ENCODE results near the gene IL17RB.

IL17RB gene

GRCh38 chr3:53812434-53812833, 33.9 kb upstream of the IL17RB start:
- DNase-seq (ENCODE audit: low read depth), result no peak

GRCh38 chr3:53813229-53813628, 33.1 kb upstream of the IL17RB start:
- DNase-seq (ENCODE audit: low read depth), result no peak

GRCh38 chr3:53813876-53814275, 32.5 kb upstream of the IL17RB start:
- no peak for DNase-seq (ENCODE audit: low read depth)

GRCh38 chr3:53815067-53815466, 31.3 kb upstream of the IL17RB start:
- DNase-seq (ENCODE audit: low read depth), result no peak

DNA sequence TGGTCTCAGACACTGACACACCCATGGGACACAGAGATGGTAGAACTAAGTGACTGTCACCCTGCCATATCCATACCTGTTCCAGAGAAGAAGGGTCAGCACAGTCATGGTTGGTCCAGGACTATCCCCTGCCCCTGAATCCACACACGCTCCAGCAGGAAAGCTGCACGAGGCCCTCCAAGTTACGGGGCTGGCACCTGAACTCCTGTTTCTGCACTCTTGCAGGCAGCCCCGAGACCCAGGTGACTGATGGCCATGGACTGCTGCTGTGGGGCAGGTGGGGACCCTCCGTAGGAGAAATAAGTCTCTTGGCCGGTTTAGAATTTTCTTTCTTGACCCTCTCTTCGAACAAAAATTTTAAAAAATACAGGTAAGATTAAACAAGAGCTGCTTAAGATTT, 30.7 kb upstream of the IL17RB start:
- no peak for DNase-seq (ENCODE audit: low read depth)

DNA sequence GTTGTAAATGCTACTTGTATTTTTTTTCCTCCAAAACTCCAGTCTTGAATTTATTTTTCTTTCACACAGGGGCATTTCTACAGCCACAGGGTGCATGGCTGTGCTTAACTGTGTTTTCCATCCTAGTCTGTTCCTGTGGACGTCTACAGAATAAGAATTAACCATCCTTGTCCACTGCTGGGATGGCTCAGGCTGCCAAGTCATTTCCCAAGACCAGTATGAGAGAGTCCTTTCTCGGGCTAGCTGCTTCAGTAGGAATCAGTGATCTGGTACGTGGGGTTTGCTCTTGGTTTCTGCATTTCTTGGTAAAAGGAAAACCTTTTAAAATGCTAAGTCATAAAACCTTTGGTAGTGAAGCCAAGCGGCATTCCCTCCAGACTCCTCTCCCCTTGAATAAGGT, 29.9 kb upstream of the IL17RB start:
- no peak for DNase-seq (ENCODE audit: low read depth)

DNA sequence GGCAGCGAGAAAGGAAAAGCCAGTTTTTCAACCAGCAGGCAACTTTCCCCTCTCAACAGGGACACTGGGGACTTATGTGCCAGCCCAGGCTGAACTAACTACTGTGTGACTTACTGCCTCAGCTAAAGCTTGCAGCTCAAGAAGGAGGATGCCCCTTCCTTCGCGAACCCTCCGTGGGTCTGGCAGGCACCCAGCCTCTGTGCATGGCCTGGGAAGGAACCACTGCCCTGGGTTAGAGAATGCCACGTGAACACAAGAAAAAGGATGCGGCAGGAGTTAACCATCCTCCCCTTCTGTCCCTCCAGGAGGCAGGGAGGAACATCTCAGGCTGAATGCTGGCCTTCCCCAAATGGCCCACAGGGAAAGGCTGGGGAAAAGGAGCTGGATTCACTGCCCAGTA, 29.2 kb upstream of the IL17RB start:
- no peak for DNase-seq (ENCODE audit: low read depth)

DNA sequence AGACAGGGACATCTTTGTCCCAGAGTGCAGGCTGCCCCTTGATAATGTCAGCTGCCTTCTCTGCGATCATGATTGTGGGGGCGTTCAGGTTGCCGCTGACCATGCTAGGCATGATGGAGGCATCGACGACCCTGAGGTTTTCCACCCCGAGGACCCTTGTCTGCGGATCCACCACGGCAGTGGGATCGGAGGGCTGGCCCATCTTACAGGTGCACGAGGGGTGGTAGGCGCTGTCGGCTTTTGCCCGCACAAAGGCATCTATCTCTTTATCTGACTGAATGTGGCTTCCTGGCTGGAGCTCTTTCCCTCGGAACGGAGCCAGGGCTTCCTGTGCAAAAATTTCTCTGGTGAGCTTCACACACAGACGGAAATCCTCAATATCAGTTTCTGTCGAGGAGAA, 28.6 kb upstream of the IL17RB start:
- DNase-seq (ENCODE audit: low read depth), result no peak

DNA sequence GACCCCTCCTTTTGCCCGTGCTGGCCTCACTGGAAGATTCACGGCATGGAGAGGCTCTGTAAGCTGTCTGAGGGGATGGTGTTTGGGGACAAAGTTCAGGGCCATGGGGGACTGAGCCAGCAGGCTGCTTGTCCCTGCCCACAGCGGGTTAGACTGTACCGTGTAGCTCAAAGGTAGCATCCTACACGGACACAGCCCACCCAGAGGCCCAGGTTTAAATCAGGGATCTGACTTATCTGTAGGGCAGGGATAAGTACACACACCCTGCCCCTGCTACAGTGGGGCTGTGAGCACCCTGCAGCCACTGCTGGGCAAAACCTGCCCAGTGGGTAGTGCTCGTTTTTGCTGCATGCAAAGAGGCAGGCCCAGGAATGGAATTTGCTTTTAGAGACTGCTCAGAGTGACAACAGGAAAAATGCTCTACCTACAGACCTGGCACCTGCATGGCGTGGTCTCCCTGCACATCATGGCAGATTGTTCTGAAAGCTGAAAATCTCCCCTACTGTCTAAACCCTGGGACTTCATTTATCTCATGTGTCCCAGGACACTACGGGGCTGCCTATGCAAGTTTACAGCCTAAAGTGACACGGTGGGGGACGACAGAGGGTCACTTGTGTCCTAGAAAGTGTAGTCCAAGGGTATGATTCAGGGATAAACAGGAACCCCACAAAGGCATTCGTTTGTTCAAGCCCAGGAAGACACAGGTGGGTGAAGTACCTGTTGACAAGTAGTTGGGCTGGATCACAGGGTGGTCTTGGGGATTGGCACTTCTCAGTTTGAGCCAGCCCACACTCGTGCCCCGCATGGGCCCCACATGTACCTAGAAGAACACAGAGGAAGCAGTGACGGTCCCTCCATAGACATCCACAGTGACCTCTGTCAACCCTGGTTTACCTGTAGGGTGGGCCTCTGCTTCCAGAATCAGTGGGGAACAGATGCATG, 27.9 kb upstream of the IL17RB start:
- no peak for DNase-seq (ENCODE audit: low read depth)

- DNase-seq (ENCODE audit: low read depth), result no peak
Measured at GRCh38 chr3:53819163-53819868, 27.1 kb upstream of the IL17RB start.

DNA sequence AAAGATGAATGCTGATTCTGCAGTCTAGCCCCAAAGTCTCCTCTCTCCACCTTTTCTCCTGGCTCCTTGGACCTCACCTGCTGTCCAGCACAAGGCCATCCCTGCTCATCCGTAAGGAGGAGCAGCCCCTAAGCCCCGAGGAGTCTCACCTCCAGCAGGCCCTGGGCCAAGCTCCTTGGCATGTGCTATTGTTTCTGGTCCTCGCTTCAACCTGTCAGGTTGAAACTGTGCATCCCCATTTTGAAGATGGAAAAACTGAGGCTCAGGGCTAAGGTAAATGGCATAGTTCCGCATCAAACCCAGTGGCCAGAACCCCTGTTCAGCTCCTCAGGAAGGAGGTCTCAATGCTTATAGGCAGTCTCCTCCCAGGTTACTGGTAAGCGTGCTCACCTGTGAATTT, 26.3 kb upstream of the IL17RB start:
- DNase-seq (ENCODE audit: low read depth), result no peak

DNA sequence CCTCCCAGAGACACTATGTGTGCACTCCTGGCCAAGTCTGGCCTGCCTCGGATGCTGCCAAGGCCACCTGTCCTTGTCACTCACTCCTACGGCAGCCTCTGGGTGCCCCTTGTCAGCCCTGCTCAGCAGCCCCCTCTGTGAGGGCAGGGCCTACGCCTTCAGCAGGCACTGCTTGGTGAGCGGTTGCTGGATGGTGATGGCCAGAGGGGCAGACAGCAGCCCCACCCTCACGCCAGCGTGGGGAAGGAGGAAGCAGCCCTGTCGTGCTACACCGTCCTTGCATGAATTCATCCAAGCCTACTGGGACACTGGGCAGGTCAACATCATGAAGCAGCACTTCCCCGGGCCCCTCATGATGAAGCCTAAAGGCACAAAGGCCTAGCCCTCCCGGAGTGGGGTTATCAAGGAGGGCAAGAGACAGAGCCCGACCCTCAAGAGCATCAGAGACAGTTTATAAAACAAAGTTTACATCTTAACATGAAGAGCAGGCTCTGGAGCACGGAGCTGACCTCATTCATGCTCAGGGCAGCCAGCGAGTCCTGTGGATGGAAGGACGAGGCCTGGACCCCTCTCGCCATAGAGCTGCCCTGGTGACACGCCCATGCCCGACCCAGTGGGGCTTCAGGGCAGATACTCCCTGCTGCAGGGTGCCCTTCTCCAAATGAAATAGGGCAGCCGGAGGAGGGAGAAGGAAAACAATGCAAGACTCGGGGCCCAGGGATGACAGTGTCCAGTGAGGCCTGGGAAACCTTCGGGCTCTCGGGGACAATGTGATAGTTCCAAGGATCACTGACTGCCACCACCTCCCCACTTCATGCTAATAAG, 25.4 kb upstream of the IL17RB start:
- no peak for DNase-seq (ENCODE audit: low read depth)

DNA sequence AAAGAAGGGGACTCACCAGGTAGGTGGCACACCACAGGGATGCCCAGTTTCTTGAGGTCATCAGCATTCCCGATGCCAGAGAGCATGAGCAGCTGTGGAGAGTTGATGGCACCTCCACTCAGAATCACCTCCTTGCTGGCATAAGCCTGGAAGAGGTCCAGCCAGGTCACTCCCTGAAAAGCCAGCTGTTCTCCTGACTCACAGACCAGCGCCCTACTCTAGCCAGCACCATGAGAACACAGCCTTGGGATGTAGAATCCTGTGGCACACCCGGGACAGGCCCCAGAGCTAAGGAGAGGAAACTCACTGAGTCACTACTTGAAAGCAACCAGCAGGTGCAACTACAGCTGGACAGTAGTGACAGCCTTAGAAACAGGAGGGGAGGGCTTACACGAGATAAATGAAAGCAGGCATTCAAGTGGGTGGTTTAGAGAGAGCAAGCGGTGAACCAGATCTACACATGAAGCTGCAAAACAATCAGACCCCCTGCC, 24.7 kb upstream of the IL17RB start:
- DNase-seq (ENCODE audit: low read depth), result no peak

- DNase-seq (ENCODE audit: low read depth), result no peak
Measured at GRCh38 chr3:53822331-53822741, 24.0 kb upstream of the IL17RB start.

DNA sequence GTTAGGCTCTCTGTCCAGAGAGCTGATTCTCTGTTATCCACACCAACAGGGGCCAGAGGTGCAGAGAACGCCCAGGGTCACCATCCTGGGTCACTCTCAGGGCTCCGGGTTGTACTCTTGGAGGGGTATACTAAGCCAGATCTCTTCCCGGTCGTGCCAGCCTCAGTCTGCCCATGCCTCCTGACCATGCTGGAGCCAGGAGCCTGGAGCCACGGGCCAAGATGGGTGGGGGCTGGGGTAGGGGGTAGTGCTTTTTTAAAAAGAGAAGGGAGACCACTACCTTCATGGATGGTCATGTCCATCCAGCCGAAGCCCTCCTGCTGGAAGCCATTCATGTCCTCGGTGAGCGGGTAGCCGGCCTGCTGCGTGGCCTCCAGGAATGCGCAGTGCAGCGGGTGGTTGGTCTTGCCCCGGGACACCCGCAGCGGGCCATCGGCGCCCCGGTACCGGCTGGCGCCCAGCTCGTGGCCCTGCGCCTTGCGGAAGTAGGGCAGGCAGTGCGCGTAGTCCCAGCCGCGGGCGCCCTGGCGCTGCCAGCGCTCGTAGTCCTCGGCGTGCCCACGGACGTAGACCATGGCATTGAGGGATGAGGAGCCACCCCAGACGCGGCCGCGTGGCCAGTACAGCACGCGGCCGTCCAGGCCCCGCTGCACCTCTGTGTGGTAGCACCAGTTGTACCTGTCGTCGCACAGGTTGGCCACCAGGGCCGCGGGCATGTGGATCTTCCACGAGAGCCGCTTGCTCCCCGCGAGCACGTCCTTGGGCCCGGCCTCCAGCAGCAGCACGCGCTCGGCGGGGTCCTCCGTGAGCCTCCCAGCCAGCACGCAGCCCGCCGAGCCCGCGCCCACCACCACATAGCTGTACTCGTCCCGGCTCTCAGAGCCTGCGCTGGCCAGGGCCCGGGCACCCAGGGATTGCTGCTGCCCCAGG, 23.1 kb upstream of the IL17RB start:
- no peak for DNase-seq (ENCODE audit: low read depth)

DNA sequence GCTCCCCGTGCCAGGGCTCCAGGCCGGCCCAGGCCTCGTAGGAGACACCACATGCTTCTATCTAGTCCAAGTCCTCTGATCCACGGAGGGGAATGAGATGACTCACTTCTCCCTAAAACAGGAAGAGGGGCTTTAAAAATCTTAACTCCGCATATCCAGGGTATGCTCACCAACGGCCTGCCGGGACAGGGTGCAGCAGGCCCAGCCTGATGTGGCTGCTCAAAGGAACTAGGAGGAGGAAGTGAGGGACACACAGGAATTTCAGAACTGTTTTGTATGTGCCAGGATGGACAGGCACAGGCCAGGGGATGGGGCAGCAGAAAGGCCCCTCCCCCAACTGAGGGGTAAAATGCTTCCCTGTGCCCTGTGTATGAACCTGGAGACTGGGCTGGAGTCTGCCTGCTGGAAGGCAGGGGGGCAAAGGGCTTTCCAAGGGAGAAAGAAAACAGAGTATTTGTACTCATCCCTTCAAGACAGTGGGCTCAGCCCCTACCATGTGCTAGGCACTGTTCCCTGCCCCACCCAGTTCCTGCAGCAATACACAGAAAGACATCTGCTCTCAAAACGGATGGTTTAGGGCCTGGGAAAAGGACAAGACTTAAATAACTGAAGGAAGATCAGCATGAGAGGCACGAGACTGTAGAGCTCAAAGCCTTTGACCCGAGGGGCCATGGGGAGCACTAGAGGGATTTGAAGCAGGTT, 22.3 kb upstream of the IL17RB start:
- DNase-seq (ENCODE audit: low read depth), result no peak

DNA sequence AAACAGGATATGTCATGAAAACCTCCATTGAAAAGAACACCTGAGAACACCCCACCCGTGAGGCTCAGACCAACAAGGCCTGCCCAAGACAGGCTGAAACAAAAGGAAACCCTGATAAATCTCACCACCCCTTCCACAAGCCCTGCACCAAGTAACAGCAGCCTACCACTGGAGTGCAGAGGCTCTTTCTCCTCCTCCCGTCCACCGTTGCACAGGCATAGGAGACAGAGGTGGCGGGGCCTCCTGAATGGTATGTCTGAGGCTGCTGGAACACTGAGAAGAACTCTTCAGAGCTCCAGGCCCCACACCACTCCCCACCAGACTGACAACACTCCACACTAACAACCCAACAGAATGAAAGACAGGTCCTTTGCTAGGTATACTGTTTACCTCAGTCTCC, 21.6 kb upstream of the IL17RB start:
- DNase-seq (ENCODE audit: low read depth), result no peak

DNA sequence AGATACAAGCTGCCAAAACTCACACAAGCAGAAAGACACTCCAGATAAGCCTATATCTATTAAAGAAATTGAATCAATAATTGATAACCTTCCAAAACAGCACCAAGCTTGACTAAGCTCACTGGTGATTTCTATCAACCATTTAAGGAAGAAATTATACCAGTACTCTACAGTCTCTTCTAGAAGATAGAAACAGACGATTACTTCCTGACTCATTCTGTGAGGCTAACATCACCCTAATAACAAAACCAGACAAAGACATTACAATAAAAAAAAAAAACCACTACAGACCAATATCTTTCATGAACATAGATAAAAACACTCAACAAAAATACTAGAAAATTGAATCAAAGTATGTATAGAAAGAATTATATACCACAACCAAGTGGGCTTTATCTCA, 20.3 kb upstream of the IL17RB start:
- DNase-seq (ENCODE audit: low read depth), result no peak

- no peak for DNase-seq (ENCODE audit: low read depth)
Measured at GRCh38 chr3:53828581-53828980, 17.8 kb upstream of the IL17RB start.

DNA sequence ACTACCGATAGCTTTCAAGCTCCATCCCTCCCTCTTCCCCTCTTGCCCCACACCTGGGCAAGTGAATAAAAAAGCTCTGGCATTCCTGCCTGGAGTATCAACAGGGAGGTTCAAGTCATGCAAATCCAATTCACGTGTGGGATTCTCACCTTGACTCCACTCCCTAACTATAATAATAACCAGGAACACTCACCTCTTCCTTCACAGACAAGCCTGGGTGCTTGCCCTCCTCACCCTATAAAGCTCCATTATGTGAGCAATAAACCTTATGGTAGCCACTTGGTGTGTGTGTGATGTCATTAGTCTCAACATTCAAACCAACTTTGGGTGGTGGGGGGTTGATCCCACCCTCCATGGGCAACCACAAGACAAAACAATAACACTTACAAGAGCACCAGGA, 16.8 kb upstream of the IL17RB start:
- no peak for DNase-seq (ENCODE audit: low read depth)

DNA sequence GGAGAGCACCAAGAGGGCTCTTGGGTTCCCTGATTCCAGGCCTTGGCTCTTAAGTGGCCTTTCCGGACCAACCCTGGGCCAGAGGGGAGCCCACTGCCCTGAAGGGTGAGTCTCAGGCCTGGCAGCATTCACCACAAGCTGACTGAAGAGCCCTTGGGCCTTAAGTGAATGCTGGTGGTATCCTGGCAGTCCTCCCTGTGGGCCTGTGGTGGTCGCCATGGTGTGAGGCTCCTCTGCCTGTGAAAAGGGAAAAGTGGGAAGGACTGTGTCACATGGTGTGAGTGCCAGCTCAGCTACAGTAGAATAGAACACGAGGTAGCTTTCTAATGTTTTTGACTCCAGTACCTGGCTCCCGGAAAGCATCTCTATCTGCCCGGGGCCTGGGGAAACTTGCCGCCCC, 15.4 kb upstream of the IL17RB start:
- no peak for DNase-seq (ENCODE audit: low read depth)
